ENCODE data around the gene PDZK1IP1.
"Not testable (repeated sequence)": the region's sequence is repeated elsewhere in the genome, so short reads cannot be mapped to it uniquely, and the experiment has no call there.

The PDZK1IP1 gene

DNA sequence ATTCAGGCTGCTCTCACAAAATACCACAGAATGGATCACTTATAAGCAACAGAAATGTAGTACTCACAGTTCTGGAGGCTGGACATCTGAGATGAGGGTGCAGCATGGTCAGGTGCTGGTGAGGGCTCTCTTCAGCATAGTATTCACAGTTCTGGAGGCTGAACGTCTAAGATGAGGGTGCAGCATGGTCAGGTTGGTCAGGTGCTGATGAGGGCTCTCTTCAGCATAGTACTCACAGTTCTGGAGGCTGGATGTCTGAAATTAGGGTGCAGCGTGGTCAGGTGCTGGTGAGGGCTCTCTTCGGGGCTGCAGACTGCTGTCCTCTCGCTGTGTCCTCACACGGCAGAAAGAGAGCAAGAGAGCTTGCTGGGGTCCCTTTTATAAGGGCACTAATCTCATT lies 17.1 kb downstream of the PDZK1IP1 start:
- no peak for DNase-seq (ENCODE audit: low read depth)
- H3K4me3 ChIP-seq (ENCODE audit: low read depth, low read length) = no peak overlapping the region
- TF ChIP-seq, protein P1, sequence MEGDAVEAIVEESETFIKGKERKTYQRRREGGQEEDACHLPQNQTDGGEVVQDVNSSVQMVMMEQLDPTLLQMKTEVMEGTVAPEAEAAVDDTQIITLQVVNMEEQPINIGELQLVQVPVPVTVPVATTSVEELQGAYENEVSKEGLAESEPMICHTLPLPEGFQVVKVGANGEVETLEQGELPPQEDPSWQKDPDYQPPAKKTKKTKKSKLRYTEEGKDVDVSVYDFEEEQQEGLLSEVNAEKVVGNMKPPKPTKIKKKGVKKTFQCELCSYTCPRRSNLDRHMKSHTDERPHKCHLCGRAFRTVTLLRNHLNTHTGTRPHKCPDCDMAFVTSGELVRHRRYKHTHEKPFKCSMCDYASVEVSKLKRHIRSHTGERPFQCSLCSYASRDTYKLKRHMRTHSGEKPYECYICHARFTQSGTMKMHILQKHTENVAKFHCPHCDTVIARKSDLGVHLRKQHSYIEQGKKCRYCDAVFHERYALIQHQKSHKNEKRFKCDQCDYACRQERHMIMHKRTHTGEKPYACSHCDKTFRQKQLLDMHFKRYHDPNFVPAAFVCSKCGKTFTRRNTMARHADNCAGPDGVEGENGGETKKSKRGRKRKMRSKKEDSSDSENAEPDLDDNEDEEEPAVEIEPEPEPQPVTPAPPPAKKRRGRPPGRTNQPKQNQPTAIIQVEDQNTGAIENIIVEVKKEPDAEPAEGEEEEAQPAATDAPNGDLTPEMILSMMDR (IDR thresholded peaks at IDR 0.05; ENCODE audit: control insufficient read depth, extremely low read depth, insufficient read depth) = no peak

DNA sequence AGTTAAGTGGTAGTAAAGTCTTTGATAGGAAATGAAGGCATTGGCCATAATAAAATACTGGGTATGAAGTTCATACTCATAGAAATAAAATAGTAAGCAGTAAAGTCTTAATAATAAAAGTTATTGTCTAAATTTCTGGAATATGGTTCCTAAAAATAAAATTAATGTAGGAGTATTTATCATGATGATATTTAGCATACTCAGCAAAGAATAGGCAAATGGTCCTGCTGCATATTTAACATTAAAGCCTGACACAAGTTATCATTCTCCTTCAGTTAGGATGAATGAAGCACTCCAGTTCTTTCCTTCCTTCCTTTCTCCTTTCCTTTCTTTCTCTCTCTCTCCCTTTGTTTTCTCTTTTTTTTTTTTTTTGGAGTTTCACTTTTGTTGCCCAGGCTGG lies 25.3 kb downstream of the PDZK1IP1 start:
- DNase-seq (ENCODE audit: low read depth) = no peak
- TF ChIP-seq, protein P1 (IDR thresholded peaks at IDR 0.05; ENCODE audit: control insufficient read depth, extremely low read depth, insufficient read depth) = no peak
- no peak overlapping the region for H3K4me3 ChIP-seq (ENCODE audit: low read depth, low read length)

DNA sequence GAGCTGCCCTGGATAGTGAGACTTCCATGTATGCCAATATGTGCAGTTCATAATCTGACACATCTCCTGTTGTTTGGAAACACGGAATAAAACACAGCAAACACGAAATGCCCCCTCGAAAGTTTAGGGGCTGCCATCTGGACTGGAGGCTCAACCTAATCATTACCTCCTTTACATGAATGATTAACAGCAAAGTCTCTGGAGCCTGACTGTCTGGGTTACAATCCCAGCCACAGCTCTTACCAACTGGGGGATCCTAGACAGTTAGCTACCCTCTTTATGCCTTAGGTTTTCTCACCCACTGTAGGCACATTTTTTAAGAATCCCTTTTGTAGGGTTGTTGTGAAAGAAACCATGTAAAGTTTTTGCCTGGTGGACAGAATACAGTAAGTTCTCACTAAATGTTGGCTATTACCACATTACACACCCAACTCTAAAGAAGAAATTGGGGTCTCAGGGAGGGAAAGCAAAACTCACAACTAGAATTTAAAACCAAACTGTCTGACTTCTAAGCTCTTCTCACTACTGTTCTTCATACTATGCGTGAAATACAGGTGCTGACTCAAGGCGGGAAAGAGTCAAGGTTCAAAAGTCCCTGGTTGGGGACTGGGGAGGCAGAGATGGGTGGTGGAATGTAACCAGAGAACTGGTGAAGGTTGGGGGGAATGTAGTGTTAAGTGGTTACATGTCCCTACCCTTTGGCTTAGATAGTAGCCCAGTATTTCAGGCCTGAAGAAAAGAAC lies 28.4 kb downstream of the PDZK1IP1 start:
- no peak for DNase-seq (ENCODE audit: low read depth)
- H3K4me3 ChIP-seq (ENCODE audit: low read depth, low read length) = no peak overlapping the region
- TF ChIP-seq, protein P1 (IDR thresholded peaks at IDR 0.05; ENCODE audit: control insufficient read depth, extremely low read depth, insufficient read depth) = no peak

DNA sequence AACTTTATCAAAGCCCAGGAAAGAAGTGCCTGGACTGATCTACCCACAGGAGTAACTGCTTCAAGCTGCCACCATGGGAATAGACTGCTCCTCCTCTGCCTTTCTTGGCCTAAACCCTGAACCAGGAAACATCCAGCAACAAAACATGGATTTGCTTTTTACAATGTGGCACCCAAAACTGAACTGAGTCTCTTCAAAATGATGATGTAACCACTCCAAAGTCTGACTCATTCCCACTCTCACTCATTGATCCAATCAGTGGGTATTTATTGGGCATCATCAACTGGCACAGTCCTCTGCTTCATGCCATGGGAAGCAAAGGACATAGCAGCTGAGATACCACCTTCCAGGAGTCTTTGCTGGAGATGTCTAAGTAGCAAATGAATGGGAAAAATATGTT lies 29.1 kb downstream of the PDZK1IP1 start:
- DNase-seq (ENCODE audit: low read depth) = no peak

DNA sequence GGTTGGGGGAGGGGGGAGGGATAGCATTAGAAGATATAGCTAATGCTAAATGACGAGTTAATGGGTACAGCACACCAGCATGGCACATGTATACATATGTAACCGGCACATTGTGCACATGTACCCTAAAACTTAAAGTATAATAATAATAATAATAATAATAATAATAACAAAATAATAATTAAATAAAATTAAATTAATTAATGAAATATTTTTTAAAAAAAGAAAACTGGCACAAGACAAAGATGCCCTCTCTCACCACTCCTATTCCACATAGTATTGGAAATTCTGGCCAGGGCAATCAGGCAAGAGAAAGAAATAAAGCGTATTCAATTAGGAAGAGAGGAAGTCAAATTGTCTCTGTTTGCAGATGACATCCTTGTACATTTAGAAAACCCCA lies 31.9 kb downstream of the PDZK1IP1 start:
- not testable (repeated sequence) for H3K4me3 ChIP-seq (ENCODE audit: low read depth, low read length); DNase-seq (ENCODE audit: low read depth)

More for the DNA sequence above, 29.1 kb downstream of the PDZK1IP1 start:
- no peak overlapping the region for H3K4me3 ChIP-seq (ENCODE audit: low read depth, low read length)
- TF ChIP-seq, protein P1 (IDR thresholded peaks at IDR 0.05; ENCODE audit: control insufficient read depth, extremely low read depth, insufficient read depth) = no peak

DNA sequence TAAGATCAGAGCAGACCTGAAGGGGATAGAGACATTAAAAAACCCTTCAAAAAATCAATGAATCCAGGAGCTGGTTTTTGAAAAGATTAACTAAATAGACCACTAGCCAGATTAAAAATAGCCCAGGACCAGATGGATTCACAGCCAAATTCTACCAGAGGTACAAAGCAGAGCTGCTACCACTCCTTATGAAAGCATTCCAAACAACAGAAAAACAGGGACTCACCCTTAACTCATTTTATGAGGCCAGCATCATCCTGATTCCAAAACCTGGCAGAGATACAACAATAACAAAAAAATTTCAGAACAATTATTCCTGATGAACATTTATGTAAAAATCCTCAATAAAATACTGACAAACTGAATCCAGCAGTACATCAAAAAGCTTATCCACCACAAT lies 33.4 kb downstream of the PDZK1IP1 start:
- not testable (repeated sequence) for H3K4me3 ChIP-seq (ENCODE audit: low read depth, low read length)

DNA sequence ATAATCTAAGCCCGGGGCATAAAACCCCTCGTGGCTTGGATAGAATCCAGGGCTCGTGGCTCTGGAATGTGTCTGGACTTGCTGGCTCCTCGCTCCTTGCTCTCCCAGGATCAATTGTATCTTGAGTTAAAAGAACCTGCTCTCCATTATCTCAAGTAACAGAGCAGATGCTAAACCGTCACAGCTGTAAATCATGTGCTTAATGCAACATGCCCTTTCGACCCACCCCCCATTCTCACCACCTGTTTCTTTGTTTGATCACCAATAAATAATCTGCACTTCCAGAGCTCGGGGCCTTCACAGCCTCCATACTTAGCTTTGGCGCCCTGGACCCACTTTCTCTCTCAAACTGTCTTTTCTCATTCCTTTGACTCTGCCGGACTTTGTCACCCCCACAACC lies 40.7 kb downstream of the PDZK1IP1 start:
- H3K4me3 ChIP-seq (ENCODE audit: low read depth, low read length); DNase-seq (ENCODE audit: low read depth): not testable (repeated sequence)

More for the DNA sequence above, 33.4 kb downstream of the PDZK1IP1 start:
- not testable (repeated sequence) for DNase-seq (ENCODE audit: low read depth)

DNA sequence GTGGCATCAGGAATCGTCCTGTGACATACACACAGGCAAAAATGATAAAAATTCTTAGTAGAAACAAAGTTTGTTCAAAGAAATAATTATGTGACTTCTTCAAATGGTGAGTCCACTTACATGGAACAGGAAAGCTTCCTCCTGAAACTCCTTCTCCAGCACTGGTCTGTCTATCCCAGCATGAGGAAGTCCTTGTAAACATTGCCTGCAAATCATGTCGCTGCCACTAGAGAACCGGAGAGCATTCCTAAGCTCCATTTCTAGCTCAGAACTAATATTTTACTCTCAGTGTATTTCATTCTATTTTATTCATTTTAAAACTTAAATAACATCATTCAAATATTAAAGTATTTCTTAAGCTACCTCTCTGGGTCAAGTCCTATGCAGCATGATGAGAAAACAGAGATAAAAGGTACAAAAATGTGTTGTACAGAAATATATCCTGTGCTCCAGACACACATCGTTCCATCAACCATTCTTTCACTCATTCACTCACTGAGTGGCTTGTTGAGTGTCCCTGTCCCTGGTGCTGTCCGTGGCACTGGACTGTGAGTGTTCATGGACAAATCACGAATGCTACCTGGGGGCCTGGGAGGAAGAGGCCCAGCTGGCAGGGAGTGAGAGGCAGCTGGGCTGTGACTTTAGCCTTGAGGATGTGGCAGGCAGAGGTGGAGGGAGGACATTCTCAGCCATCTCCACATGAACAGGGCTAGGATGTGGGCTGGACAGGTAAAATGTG lies 42.6 kb downstream of the PDZK1IP1 start:
- TF ChIP-seq, protein P1 (IDR thresholded peaks at IDR 0.05; ENCODE audit: control insufficient read depth, extremely low read depth, insufficient read depth) = no peak
- no peak for DNase-seq (ENCODE audit: low read depth)
- no peak overlapping the region for H3K4me3 ChIP-seq (ENCODE audit: low read depth, low read length)

DNA sequence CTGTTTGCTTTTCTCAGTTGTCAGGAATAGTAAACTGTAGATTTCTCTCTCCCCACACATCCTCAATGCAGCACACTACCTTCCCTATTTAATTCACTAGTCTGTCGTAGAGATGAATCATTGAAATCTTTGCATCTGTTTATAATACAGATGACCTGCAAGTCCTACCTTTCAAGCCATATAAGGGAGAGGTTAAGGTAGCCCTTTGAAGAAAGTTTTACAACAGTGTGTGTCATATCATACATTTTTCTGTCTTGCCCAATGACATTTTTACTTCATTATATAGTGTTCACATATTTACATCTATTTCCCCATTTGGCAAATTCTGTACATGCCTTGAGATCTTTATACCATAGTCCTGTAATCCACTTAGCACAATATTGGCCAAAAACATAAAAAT lies 43.3 kb downstream of the PDZK1IP1 start:
- DNase-seq (ENCODE audit: low read depth); H3K4me3 ChIP-seq (ENCODE audit: low read depth, low read length): not testable (repeated sequence)

All from LNCaP clone FGC (cell line).